SK-N-SH (cell line): ENCODE results near the gene COL21A1. TPM values are rescaled to one million over a fixed set of nuclear protein-coding genes. Genes with fewer than 3 reads are reported as not detected.

Experiments used
- CTCF ChIA-PET: fragments of 300-600, 350-600 bp; formaldehyde crosslinking; extraction: SDS; loops from one replicate; lab custom pipeline; 2021; lab: Yijun Ruan, JAX
- POLR2A ChIA-PET: fragments of 350-600 bp; sonication (Branson Sonifier 250); formaldehyde crosslinking; extraction: SDS; loops from one replicate; lab custom pipeline; 2020; ENCODE audit warnings: antibody characterized with exemption, inconsistent platforms; lab: Yijun Ruan, JAX
- DNase-seq: peaks from one replicate; pipeline ENCODE4 v3.0.0; 2012
- H2AFZ ChIP-seq: fragments of 200-600 bp; sonication (generic); 2 replicates; pipeline ENCODE4 v1.8.1; 2016; ENCODE audit warnings: antibody characterized with exemption, mild to moderate bottlenecking, low read depth
- H3F3A ChIP-seq: fragments of 200-600 bp; sonication (generic); replicated peaks from 2 replicates; pipeline ENCODE3; 2016; ENCODE audit warnings: antibody characterized with exemption, mild to moderate bottlenecking; ENCODE audit not compliant: insufficient read depth
- H3K27ac ChIP-seq, 2 experiments: fragments of 200-500 bp in 1 of 2; fragments of 200-600 bp in 1 of 2; sonication (Bioruptor generic) in 1 of 2; sonication (generic), shearing (Covaris generic) in 1 of 2; 2 replicates each; pipeline versions ENCODE4 v1.5.1 to v1.6.1; 2014 to 2016; ENCODE audit warnings: low read depth in 2 of 2, inconsistent platforms in 1 of 2, low read length in 1 of 2, mild to moderate bottlenecking in 1 of 2, mixed read lengths in 1 of 2
- H3K27me3 ChIP-seq: fragments of 200-600 bp; sonication (generic), shearing (Covaris generic); 2 replicates; pipeline ENCODE4 v1.6.1; 2016; ENCODE audit warnings: mixed run types; ENCODE audit not compliant: insufficient read depth
- H3K36me3 ChIP-seq, 2 experiments: fragments of 200-500 bp in 1 of 2; fragments of 200-600 bp in 1 of 2; sonication (Bioruptor generic) in 1 of 2; sonication (generic) in 1 of 2; replicated peaks in 1 of 2; 2 replicates each; pipeline versions ENCODE3 to v1.5.1; 2014 to 2016; ENCODE audit warnings: low read length in 1 of 2, mild to moderate bottlenecking in 1 of 2; ENCODE audit not compliant: insufficient read depth in 2 of 2, control insufficient read depth in 1 of 2
- H3K4me1 ChIP-seq, 2 experiments: fragments of 200-500 bp in 1 of 2; fragments of 200-600 bp in 1 of 2; sonication (Bioruptor generic) in 1 of 2; sonication (generic), shearing (Covaris generic) in 1 of 2; 2 replicates each; pipeline versions ENCODE4 v1.5.1 to v1.6.1; 2014 to 2016; ENCODE audit warnings: low read depth in 1 of 2, low read length in 1 of 2, mixed run types in 1 of 2; ENCODE audit not compliant: insufficient read depth in 2 of 2, control insufficient read depth in 1 of 2
- H3K4me2 ChIP-seq: fragments of 200-600 bp; sonication (generic), shearing (Covaris generic); 2 replicates; pipeline ENCODE4 v1.6.1; 2017; ENCODE audit warnings: mixed run types
- H3K4me3 ChIP-seq, 2 experiments: fragments of 200-500 bp in 1 of 2; fragments of 200-600 bp in 1 of 2; sonication (Bioruptor generic) in 1 of 2; sonication (generic), shearing (Covaris generic) in 1 of 2; 2 replicates each; pipeline versions ENCODE4 v1.5.1 to v1.8.1; 2014 to 2016; ENCODE audit warnings: low read depth in 2 of 2, inconsistent platforms in 1 of 2, low read length in 1 of 2, mild to moderate bottlenecking in 1 of 2, mixed read lengths in 1 of 2, moderate library complexity in 1 of 2
- H3K79me2 ChIP-seq: fragments of 200-600 bp; sonication (generic); 2 replicates; pipeline ENCODE4 v1.8.1; 2017; ENCODE audit warnings: mild to moderate bottlenecking; ENCODE audit not compliant: insufficient read depth
- H3K9ac ChIP-seq: fragments of 200-600 bp; sonication (generic); 2 replicates; pipeline ENCODE4 v1.6.1; 2017; ENCODE audit warnings: mixed run types
- H3K9me2 ChIP-seq: fragments of 200-600 bp; sonication (generic); 2 replicates; pipeline ENCODE4 v1.6.1; 2017; ENCODE audit warnings: mixed run types
- H3K9me3 ChIP-seq: fragments of 200-600 bp; sonication (generic); 2 replicates; pipeline ENCODE4 v1.6.1; 2017; ENCODE audit warnings: mixed run types, mild to moderate bottlenecking, moderate library complexity
- H4K20me1 ChIP-seq: fragments of 200-600 bp; sonication (generic); 2 replicates; pipeline ENCODE4 v1.6.1; 2017; ENCODE audit warnings: mild to moderate bottlenecking, mixed run types; ENCODE audit not compliant: insufficient read depth
- CHD2 ChIP-seq: fragments of 150-350 bp; IDR thresholded peaks from 2 replicates; pipeline ENCODE4 v1.6.1; 2018; ENCODE audit warnings: low read length; ENCODE audit not compliant: partially characterized antibody
- FOSL2 ChIP-seq: IDR thresholded peaks from 2 replicates; pipeline ENCODE4 v1.4.0; 2012; ENCODE audit warnings: low read depth, mild to moderate bottlenecking, moderate library complexity, borderline replicate concordance
- GATA2 ChIP-seq: sonication (generic); formaldehyde crosslinking; IDR thresholded peaks from 2 replicates; pipeline ENCODE4 v1.5.0; 2020; ENCODE audit warnings: mild to moderate bottlenecking, missing genetic modification reagents
- MEF2A ChIP-seq: IDR thresholded peaks from 2 replicates; pipeline ENCODE4 v1.4.0; 2012; ENCODE audit warnings: low read depth, borderline replicate concordance
- NFIC ChIP-seq: IDR thresholded peaks from 2 replicates; pipeline ENCODE4 v1.4.0; 2012; ENCODE audit warnings: borderline replicate concordance
- POLR2AphosphoS5 ChIP-seq: IDR thresholded peaks from 2 replicates; pipeline ENCODE4 v1.6.1; 2012; ENCODE audit warnings: low read depth, low read length
- SMC3 ChIP-seq: IDR thresholded peaks from 2 replicates; pipeline ENCODE4 v1.6.1; 2012; ENCODE audit warnings: low read depth, low read length, improper control_type of control experiment
- TAF1 ChIP-seq: IDR thresholded peaks from 2 replicates; pipeline ENCODE4 v1.6.1; 2012; ENCODE audit warnings: low read depth, mild to moderate bottlenecking, low read length, moderate library complexity, borderline replicate concordance
- TCF12 ChIP-seq: IDR thresholded peaks from 2 replicates; pipeline ENCODE4 v1.4.0; 2012
- WGBS: methylation state at CpG from one replicate; pipeline ENCODE4 v1.1.6; 2017; ENCODE audit warnings: low lambda C conversion rate; 5-methylcytosine and 5-hydroxymethylcytosine counted together
- polyA plus RNA-seq, 3 experiments: library from polyadenylated mRNA; depleted of rRNA; stranded (reverse); fragments of >200 nt; gene quantifications; 2 replicates each; pipeline ENCODE4 v1.2.3, GENCODE V29; 2012
- TF ChIP-seq, protein P1 (sequence below): IDR thresholded peaks from 2 replicates; pipeline ENCODE4 v1.4.0; 2012; ENCODE audit warnings: low read depth, borderline replicate concordance
- TF ChIP-seq, protein P2 (sequence below): fragments of 200-600 bp; sonication (generic); IDR thresholded peaks from 2 replicates; pipeline ENCODE4 v1.6.1; 2017; ENCODE audit warnings: antibody characterized with exemption, mild to moderate bottlenecking, moderate library complexity
- TF ChIP-seq, protein P3 (sequence below): IDR thresholded peaks from 2 replicates; pipeline ENCODE4 v1.4.0; 2012; ENCODE audit warnings: low read depth
- TF ChIP-seq, protein P4 (sequence below): IDR thresholded peaks from 2 replicates; pipeline ENCODE4; 2012

COL21A1 gene
- polyA plus RNA-seq, 1 of the 3 experiments (the other 2 are of a cell fraction): 0.07 TPM

DNA sequence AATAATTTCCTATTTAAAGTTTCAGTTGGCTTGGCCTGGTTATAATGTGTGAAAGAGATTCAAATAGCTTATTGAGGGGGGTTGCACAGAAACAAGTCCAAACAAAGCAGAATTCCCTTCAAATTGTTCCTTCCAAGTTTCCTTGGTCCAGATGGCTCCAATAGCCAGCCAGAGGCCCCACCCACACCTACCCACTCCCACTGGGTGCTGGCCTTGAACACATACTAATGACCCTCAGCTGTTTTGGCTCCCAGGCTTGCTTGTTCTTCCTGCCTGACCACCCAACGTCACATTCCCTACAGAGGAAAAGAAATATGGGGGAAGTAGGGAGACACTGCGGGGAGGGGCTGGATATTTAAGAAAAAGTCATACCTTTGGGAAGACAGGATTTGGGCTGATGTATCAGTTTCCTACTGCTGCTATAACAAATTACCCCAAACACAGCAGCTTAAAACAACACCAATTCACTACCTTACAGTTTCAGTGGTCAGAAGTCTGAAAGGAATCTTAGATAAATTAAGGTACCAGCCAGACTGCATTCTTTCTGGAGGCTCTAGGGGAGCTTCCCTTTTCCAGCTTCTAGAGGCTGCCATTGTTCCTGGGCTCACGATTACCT is 95.7 kb downstream of the COL21A1 start:
- Histone ChIP-seq H3K4me3 (no peak overlapping the region), H3K79me2 (no peaks in the 10 kb centered on the region), H3K9me3 (no peaks in the 10 kb centered on the region), H3K27ac (no peak overlapping the region), H3K27me3 (no peaks in the 10 kb centered on the region), H4K20me1 (no peaks in the 10 kb centered on the region), H2AFZ (no peak overlapping the region), H3K9me2 (no peaks in the 10 kb centered on the region), H3F3A (peaks cover 6% of the 10 kb centered on the region), H3K4me1 (peaks cover 0 to 7% of the 10 kb centered on the region in 2 experiments; a peak in 1 of 4 replicates), H3K36me3 (no peaks in the 10 kb centered on the region), H3K4me2 (no peak overlapping the region), H3K9ac (no peak overlapping the region)
- WGBS: 60% methylated on average over 3 of the region's 3 CpGs
- ChIA-PET CTCF (no interaction called here), POLR2A (no interaction called here)
- no peak for TF ChIP-seq GATA2
- TF ChIP-seq FOSL2: no peak
- TF ChIP-seq NFIC: no peak
- TF ChIP-seq, protein P1, sequence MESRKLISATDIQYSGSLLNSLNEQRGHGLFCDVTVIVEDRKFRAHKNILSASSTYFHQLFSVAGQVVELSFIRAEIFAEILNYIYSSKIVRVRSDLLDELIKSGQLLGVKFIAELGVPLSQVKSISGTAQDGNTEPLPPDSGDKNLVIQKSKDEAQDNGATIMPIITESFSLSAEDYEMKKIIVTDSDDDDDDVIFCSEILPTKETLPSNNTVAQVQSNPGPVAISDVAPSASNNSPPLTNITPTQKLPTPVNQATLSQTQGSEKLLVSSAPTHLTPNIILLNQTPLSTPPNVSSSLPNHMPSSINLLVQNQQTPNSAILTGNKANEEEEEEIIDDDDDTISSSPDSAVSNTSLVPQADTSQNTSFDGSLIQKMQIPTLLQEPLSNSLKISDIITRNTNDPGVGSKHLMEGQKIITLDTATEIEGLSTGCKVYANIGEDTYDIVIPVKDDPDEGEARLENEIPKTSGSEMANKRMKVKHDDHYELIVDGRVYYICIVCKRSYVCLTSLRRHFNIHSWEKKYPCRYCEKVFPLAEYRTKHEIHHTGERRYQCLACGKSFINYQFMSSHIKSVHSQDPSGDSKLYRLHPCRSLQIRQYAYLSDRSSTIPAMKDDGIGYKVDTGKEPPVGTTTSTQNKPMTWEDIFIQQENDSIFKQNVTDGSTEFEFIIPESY: no peak
- TF ChIP-seq, protein P2, sequence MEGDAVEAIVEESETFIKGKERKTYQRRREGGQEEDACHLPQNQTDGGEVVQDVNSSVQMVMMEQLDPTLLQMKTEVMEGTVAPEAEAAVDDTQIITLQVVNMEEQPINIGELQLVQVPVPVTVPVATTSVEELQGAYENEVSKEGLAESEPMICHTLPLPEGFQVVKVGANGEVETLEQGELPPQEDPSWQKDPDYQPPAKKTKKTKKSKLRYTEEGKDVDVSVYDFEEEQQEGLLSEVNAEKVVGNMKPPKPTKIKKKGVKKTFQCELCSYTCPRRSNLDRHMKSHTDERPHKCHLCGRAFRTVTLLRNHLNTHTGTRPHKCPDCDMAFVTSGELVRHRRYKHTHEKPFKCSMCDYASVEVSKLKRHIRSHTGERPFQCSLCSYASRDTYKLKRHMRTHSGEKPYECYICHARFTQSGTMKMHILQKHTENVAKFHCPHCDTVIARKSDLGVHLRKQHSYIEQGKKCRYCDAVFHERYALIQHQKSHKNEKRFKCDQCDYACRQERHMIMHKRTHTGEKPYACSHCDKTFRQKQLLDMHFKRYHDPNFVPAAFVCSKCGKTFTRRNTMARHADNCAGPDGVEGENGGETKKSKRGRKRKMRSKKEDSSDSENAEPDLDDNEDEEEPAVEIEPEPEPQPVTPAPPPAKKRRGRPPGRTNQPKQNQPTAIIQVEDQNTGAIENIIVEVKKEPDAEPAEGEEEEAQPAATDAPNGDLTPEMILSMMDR: no peak
- TF ChIP-seq, protein P3, sequence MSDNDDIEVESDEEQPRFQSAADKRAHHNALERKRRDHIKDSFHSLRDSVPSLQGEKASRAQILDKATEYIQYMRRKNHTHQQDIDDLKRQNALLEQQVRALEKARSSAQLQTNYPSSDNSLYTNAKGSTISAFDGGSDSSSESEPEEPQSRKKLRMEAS: no peak
- TF ChIP-seq MEF2A: no peak
- TF ChIP-seq TAF1: no peak
- TF ChIP-seq TCF12: no peak
- TF ChIP-seq CHD2: no peak
- TF ChIP-seq, protein P4, sequence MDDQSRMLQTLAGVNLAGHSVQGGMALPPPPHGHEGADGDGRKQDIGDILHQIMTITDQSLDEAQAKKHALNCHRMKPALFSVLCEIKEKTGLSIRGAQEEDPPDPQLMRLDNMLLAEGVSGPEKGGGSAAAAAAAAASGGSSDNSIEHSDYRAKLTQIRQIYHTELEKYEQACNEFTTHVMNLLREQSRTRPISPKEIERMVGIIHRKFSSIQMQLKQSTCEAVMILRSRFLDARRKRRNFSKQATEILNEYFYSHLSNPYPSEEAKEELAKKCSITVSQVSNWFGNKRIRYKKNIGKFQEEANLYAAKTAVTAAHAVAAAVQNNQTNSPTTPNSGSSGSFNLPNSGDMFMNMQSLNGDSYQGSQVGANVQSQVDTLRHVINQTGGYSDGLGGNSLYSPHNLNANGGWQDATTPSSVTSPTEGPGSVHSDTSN: no peak
- TF ChIP-seq POLR2AphosphoS5: no peak
- no peak for TF ChIP-seq SMC3
- DNase-seq: no peak
